HG03066 (cell line): ENCODE results near the gene ZNF264.
"Not testable (repeated sequence)": the region's sequence is repeated elsewhere in the genome, so short reads cannot be mapped to it uniquely, and the experiment has no call there.

Experiments
- ATAC-seq: cut with Tn5 transposase; IDR thresholded peaks from one replicate; pipeline ENCODE4 v1.9.1; 2021; ENCODE audit warnings: low read depth; ENCODE audit not compliant: unreplicated experiment

Gene ZNF264

GRCh38 chr19:57191141-57192076 is at the start of gene ZNF264:
Gene ZNF264, plus strand, starts transcription at chr19:57191500. Its CDS starts 414 bp downstream, at chr19:57191914.
- ATAC-seq: peak; percentile 88

DNA sequence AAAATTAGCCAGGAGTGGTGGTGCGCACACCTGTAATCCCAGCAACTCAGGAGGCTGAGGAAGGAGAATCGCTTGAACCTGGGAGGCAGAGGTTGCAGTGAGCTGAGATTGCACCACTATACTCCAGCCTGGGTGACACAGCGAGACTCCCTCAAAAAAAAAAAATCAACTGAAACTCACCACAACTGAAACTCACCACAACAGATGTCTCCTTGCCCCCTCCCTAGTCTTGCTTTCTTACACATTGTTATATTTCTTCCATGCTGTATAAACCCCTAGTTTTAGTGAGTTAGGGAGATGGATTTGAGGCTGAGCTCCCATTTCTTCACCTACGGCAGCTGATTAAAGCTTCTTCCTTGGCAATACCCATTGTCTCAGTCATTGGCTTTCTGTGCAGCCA is 49.6 kb upstream of the ZNF264 start:
- ATAC-seq: no peak

DNA sequence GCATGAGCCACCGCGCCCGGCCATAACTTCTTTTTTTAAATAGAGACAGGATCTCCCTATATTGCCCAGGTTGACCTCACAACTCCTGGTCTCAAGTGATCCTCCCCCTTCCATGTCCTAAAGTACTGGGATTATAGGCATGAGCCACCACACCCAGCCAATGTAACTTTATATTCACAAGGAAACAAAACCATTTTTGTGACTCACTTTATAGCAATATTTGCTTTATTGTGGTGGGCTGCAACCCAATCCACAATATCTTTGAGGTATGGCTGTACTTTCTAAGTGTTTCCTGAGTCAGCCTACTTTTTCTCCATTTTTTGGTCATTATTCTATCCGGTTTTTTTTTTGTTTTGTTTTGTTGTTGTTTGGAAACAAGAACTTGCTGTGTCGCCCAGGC is 38.4 kb upstream of the ZNF264 start:
- ATAC-seq: no peak

DNA sequence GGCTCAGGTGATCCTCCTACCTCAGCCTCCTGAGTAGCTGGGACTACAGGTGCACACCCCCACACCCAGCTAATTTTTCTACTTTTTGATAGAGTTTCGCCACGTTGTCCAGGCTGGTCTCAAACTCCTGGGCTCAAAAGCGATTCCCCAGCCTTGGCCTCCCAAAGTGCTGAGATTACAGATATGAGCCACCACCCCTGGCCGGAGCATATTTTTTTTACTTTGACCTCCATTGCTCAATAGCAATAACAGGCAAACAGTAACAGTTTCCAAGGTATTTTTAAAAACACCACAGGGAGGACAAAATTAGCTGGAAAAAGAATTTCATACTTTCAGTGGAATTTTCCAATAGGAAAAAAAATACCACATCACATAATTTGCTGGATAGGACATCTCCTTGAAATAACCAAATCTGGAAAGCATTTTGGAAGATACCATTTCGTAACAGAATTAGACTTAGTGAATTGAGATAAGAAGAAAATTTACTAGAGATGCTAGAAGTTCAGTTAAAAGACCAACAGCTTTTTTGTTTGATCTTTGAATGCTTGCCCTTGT is 29.2 kb upstream of the ZNF264 start:
- no peak for ATAC-seq

DNA sequence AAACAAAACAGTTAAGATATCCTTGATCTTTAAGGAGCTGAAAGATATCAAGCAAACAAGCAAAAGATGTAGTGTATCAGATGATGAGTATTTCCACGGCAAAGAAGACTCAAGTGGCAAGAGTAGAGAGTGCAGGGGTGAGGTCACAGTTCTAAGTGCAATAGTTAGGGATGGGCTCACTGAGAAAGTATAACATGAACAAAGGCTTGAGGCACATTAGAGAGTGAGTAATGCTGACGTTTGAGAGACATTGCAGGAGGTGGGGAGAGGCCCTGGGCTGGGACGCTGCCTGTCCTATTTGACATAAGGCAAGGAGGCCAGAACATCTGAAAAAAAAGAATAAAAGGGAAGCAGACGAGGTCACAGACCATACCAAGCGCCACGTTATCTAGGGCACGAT is 25.5 kb upstream of the ZNF264 start:
- no peak for ATAC-seq

DNA sequence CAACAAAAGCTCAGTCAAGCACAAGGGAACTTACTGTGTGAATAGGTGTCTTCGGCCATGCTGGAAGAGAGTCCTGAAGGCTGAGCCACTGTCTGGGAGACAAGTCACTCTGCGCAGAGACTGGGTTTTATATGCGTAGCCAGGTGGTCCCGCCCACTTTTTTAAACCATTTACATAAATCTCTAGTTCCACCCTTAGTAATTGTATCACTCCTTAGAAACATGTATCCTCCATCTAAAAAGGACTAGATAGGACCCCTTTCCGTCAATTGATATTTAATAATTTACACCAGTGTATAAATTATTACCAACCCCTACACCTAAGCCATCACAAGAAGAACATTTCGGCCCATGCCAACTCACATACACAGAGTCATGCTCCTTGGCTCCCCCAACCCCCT is 23.9 kb upstream of the ZNF264 start, which contains the start of gene DUXA:
DUXA (minus strand) TSS at position 101 of the 400 bp plus-strand sequence; CDS start at position 59, 42 bp downstream.
- ATAC-seq: no peak

DNA sequence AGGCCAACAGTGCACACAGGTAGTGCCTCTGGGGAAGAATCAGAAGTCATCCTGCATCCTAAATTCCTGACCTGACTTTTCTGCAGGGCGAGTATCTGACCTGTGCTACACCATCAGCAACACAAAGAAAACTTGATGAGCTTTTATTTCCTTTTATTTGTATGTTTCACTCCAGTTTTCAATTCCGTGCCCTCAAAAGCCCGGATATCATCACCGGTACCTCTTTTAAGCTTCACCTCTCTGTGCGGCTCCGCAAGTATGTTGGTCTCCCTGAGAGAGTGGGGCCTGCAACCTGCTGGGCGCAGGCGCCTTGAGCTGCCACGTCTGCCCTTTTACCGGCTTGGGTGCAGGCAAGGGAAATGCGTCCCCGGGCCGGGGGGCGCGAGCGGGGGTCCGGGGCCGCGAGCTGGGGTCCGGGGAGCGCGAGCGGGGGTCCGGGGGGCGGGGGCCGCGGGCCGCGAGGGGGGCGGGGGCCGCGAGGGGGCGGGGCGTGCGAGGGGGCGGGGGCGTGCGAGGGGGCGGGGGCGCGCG is 19.7 kb upstream of the ZNF264 start:
- no peak for ATAC-seq

- no peak for ATAC-seq
Measured at GRCh38 chr19:57190301-57190700, 999 bp upstream of the ZNF264 start.

DNA sequence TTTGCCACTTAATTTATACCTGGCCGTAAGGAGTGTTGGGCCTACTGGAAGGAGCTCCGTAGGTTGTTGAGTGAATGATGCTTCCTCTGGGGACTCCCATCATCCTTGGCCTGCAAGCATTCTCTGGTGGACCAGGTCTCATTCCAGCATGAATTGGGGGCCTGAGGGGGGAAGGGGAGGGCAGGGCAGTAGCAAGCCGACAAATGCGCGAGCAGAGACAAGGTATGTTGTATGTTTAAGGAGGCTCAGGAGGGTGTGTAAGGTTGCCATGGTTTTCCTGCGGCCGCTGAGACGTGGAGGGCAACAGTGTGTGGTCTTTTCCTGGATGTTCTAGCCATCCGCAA is 749 bp downstream of the ZNF264 start:
- ATAC-seq: no peak

GRCh38 chr19:57192993-57193392 is 1.7 kb downstream of the ZNF264 start:
- ATAC-seq: no peak

- ATAC-seq: not testable (repeated sequence)
Measured at GRCh38 chr19:57197874-57198273, 6.6 kb downstream of the ZNF264 start.

DNA sequence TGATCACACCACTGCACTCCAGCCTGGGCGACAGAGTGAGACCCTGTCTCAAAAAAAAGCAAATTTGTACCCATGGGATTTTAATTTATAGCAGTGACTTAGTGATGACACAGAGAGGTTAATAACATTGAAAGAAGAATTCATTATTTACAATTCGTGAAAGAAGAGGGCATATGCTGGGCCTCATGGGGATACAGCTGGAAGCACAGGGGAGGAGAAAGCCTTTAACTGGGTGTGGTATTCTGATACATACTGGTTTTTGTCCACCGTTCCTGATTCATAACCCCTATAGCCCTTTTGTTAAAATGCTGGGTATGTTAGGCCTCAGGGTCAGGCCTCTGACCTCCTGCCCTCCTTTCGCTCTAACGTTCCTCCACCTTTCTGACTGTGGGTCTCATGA is 10.9 kb downstream of the ZNF264 start:
- ATAC-seq: no peak

- no peak for ATAC-seq
Measured at GRCh38 chr19:57210381-57210780, 19.1 kb downstream of the ZNF264 start.

DNA sequence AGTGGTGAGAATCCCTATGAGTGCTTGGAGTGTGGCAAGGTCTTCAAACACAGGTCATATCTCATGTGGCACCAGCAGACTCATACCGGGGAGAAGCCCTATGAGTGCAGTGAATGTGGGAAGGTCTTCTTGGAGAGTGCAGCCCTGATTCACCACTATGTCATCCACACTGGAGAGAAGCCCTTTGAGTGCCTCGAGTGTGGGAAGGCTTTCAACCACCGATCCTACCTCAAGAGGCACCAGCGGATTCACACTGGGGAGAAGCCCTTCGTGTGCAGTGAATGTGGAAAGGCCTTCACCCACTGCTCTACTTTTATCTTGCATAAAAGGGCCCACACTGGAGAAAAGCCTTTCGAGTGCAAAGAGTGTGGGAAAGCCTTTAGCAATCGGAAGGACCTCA is 20.8 kb downstream of the ZNF264 start:
- no peak for ATAC-seq

- no peak for ATAC-seq
Measured at GRCh38 chr19:57227502-57227901, 36.2 kb downstream of the ZNF264 start.

DNA sequence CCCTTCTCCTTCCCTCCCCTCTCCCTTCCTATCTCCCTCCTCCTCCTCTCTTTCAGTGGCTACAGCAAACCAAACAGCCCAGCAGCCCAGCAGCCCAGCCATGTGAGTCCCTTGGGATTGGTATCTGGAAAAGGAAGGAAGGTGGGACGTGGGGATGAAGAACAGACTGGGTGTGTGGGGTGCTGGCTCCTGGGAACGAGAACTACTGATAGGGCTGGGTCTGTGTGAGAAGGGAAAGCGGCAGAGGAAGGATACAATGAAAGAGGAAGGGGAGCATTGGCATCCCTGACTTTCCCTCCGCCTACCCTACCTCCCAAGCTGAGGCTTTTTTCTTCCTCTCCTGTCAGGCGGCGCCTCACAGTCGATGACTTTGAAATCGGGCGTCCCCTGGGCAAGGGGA is 40.4 kb downstream of the ZNF264 start:
- ATAC-seq: no peak

GRCh38 chr19:57233207-57233606 is 41.9 kb downstream of the ZNF264 start:
- ATAC-seq: no peak

GRCh38 chr19:57239982-57240310 is 48.6 kb downstream of the ZNF264 start:
- peak; percentile 14 for ATAC-seq

DNA sequence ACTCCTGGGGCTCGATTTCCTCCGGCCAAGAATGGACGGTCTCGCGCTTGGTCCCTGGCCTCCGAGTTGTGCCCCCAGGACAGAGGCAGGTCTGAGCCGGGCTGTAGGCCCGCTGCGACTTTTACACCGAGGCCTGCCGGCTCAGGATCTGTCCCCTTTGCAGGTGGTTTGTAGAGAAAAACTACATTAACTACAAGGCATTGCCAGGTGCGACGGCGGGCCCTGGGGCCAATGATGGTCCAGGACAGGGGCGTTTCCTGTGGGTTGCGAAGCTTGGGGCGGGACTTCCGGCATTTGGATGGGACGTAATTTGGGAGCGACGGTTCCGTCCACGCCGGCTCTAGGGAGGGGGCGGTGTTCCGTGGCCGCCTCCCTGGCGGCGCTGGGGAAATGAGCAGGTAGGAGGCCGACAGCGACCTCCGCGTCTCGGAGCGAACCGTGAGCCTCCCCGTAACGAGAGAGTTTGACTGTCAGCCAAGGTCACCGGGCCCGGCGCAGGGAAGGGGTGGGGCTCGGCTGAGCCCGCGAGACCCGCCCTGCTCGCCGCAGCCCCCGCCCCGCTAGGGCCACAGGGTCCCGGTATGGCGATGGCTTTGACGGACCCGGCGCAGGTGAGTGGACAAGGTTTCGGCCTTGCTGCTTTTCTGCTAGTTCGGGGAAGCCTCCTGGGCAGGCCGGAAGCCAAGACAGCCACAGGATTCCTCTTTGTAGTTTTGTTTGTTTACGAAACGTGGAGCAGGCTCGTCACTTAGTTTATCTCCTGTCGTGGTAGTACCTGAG is 49.2 kb downstream of the ZNF264 start, which contains the start of gene ZNF805:
ZNF805 (plus strand) TSS at position 322 of the 780 bp plus-strand sequence; CDS start at position 582, 260 bp downstream.
- peak; percentile 94 for ATAC-seq

DNA sequence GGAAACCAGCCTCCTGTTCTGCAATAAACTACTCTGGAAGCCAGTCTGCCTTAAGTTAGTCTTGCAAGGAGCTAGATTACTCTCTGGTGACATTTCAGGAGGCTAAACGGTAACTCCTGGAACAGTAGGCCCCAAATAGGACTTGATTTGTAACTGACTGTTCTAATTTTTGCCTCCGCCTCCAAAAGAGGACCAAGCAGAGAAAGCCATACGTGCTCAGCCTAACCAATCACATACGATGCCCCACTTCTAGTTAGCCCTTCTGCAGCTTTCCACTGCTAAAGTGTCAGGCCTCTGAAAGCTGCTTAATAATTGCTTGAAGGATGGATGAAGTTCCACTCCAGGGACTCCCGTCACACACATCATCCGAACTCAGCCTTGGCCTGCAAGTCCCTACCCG is 49.9 kb downstream of the ZNF264 start:
- ATAC-seq: no peak

DNA sequence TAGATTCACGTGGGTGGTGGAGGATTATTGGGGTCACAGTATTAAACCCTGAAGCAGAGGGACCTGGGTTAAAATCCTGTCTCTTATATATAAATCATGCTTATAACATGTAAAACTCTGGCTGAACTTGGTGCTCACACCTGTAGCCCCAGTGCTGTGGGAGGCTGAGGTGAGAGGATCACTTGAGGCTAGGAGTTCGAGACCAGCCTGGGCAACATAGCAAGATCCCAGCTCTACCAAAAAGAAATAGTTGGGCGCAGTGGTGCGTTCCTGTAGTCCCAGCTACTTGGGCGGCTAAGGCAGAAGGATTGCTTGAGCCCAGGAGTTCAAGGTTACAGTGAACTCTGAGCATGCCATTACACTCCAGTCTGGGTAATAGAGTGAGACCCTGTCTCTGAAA is 51.5 kb downstream of the ZNF264 start:
- ATAC-seq: no peak
